GM18861 (cell line): ENCODE data around the gene NUDT7.

Source experiments
- ATAC-seq: cut with Tn5 transposase; IDR thresholded peaks from one replicate; pipeline ENCODE4 v1.9.1; 2021; ENCODE audit not compliant: unreplicated experiment

Gene NUDT7

GRCh38 chr16:77722309-77723107 is at the start of gene NUDT7:
Gene NUDT7, plus strand, starts transcription at chr16:77722514. Its CDS starts 69 bp downstream, at chr16:77722583.
- ATAC-seq = peak; percentile 74

GRCh38 chr16:77674888-77675287 is 47.4 kb upstream of the NUDT7 start:
- no peak for ATAC-seq

GRCh38 chr16:77675464-77676324 is 46.6 kb upstream of the NUDT7 start:
- no peak for ATAC-seq

- ATAC-seq = no peak
These were observed 45.2 kb upstream of the NUDT7 start for GRCh38 chr16:77677129-77677528.

GRCh38 chr16:77679391-77679790 is 42.9 kb upstream of the NUDT7 start:
- no peak for ATAC-seq

GRCh38 chr16:77679901-77680300 is 42.4 kb upstream of the NUDT7 start:
- no peak for ATAC-seq

GRCh38 chr16:77680496-77680895 is 41.8 kb upstream of the NUDT7 start:
- ATAC-seq = no peak

- no peak for ATAC-seq
These were observed 39.7 kb upstream of the NUDT7 start for GRCh38 chr16:77682586-77682985.

- ATAC-seq = no peak
These were observed 38.7 kb upstream of the NUDT7 start for GRCh38 chr16:77683397-77684180.

GRCh38 chr16:77684181-77684526 is 38.2 kb upstream of the NUDT7 start:
- no peak for ATAC-seq

- ATAC-seq = no peak
These were observed 35.9 kb upstream of the NUDT7 start for GRCh38 chr16:77686385-77686784.

- ATAC-seq = no peak
These were observed 32.3 kb upstream of the NUDT7 start for GRCh38 chr16:77689971-77690370.

- ATAC-seq = no peak
These were observed 31.9 kb upstream of the NUDT7 start for GRCh38 chr16:77690416-77690815.

GRCh38 chr16:77692612-77693011 is 29.7 kb upstream of the NUDT7 start:
- no peak for ATAC-seq

- ATAC-seq = no peak
These were observed 26.2 kb upstream of the NUDT7 start for GRCh38 chr16:77696149-77696548.

- no peak for ATAC-seq
These were observed 21.5 kb upstream of the NUDT7 start for GRCh38 chr16:77700846-77701245.

GRCh38 chr16:77705351-77705750 is 17.0 kb upstream of the NUDT7 start:
- ATAC-seq = no peak

- no peak for ATAC-seq
These were observed 11.1 kb upstream of the NUDT7 start for GRCh38 chr16:77711179-77711578.

GRCh38 chr16:77711775-77712174 is 10.5 kb upstream of the NUDT7 start:
- ATAC-seq = no peak

- no peak for ATAC-seq
These were observed 7.2 kb upstream of the NUDT7 start for GRCh38 chr16:77715145-77715544.

GRCh38 chr16:77721752-77722308 is 484 bp upstream of the NUDT7 start:
- peak; percentile 23 for ATAC-seq
